ENCODE measurements around the gene LZTR1.

The LZTR1 gene

DNA sequence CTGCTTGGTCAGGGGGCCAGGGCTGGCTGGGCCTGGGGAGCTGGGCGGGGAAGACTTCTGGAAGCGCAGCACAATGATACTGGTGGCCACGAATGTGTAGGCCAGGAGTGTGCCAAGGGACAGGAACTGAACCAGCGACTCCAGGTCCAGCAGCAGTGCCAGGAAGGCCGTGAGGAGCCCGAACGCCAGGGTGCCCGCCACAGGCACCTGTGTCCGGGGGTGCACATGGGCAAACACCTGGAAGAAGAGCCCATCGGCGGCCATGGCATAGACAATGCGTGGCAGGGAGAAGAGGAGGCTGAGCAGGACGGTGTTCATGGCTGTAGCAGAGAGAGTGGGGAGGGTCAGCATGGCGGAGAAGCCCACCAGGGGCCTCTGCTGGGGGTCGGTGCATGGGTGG, 47.9 kb downstream of the LZTR1 start:
- ChIA-PET CTCF (interaction anchor here (1.4 kb wide), 1 partner anchor 9 kb away, joined by 3 read pairs; no protein-coding TSS in a partner anchor), POLR2A (no interaction called here)
- no peak for TF ChIP-seq CTCF (IDR thresholded peaks at IDR 0.05; ENCODE audit: control extremely low read depth, extremely low read depth, low read depth, missing control alignments)
- DNase-seq (ENCODE audit: extremely low spot score) = no peak

- no peak for DNase-seq (ENCODE audit: extremely low spot score)
Observed at GRCh38 chr22:21030621-21031544, 48.8 kb downstream of the LZTR1 start.

DNA sequence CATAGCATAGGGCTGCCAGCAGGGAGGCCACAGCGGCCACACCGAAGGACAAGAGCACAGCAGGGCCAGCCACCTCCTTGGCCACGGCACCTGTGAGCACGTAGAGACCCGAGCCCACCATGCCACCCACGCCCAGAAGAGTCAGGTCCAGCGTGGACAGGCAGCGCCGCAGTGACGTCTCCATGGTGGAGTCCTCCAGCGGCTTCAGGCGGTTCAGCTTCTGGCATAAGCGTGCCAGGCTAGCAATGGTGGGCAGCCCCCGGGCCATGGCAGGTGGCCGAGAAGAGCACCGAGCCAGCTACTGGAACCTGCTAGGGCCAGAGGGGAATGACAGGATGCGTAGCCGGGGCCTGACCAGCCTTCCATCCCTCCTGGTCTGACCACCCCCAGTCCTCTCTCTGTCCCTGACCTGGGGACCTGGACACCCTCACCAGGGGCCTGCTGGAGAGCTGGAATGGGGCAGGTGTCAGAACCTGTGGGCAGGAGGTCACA, 49.5 kb downstream of the LZTR1 start:
- TF ChIP-seq CTCF (IDR thresholded peaks at IDR 0.05; ENCODE audit: control extremely low read depth, extremely low read depth, low read depth, missing control alignments) = no peak
- DNase-seq (ENCODE audit: extremely low spot score) = no peak
- POLR2A ChIA-PET = no interaction called here
- CTCF ChIA-PET = no interaction called here

More at GRCh38 chr22:21030621-21031544, 48.8 kb downstream of the LZTR1 start:
- no peak for TF ChIP-seq CTCF (IDR thresholded peaks at IDR 0.05; ENCODE audit: control extremely low read depth, extremely low read depth, low read depth, missing control alignments)
- CTCF ChIA-PET = interaction anchor here (1.4 kb wide), 1 partner anchor 10 kb away, joined by 3 read pairs; no protein-coding TSS in a partner anchor
- POLR2A ChIA-PET = no interaction called here

DNA sequence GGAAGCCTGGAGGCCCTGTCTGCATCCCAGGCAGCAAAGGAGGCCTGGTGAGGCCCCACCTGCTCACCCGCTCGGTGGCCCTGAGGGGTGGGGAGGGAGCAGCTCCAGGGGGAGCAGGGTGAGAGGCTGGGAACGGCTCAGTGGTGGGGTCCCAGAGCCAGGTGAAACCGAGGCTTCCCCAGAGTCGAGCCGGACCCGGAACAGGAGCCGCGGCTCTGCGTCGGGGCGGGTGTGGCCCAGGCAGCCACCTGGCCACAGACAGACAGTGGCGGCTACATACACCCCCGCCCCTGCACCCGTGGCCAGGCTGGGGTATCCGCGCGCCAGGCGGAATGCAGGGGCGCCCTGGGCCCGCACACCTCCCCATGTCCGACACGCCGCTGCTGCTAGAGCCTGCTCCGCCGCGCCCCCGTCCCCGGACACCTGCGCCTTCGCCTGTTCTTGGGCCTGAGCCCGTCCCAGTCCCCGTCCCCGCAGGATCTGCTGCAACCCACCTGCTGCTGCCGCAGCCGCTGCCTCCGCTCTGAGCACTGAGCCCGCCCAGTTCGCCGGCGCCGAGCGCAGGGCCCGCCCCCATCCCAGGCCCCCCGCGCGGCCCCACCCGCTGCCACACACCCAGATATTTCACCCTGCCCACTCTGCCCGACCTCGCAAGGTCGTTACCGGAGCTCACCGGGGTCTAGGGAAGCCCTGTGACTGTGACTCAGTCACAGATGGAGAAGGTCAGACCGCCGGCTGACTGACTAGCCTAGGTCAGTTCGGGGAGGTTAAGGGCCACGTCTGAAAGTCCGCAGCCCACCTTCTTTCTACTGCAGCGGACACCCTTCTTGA, 50.2 kb downstream of the LZTR1 start, which contains the start of gene SLC7A4:
Gene SLC7A4, minus strand, starts transcription at position 525 of the 831 bp plus-strand sequence. CDS start 749 bp downstream, outside the sequence.
- no peak for TF ChIP-seq CTCF (IDR thresholded peaks at IDR 0.05; ENCODE audit: control extremely low read depth, extremely low read depth, low read depth, missing control alignments)
- CTCF ChIA-PET = interaction anchor here (1.6 kb wide), 1 partner anchor 11 kb away, joined by 5 read pairs; no protein-coding TSS in a partner anchor
- POLR2A ChIA-PET = no interaction called here
- DNase-seq (ENCODE audit: extremely low spot score) = no peak

GRCh38 chr22:21032868-21033688, 51.0 kb downstream of the LZTR1 start:
- POLR2A ChIA-PET = no interaction called here
- no peak for TF ChIP-seq CTCF (IDR thresholded peaks at IDR 0.05; ENCODE audit: control extremely low read depth, extremely low read depth, low read depth, missing control alignments)
- CTCF ChIA-PET = interaction anchor here (1.6 kb wide), 1 partner anchor 12 kb away, joined by 5 read pairs; no protein-coding TSS in a partner anchor
- DNase-seq (ENCODE audit: extremely low spot score) = no peak

Data from GM10248 (cell line).